Bone marrow (tissue), 2 donors: ENCODE measurements around the gene TUBGCP2.

Experiments used
- DNase-seq, 2 donors: peaks; one replicate each; lab custom pipeline; 2025; lab: John Stamatoyannopoulos, UW

The TUBGCP2 gene

GRCh38 chr10:133299738-133300137 lies 8.9 kb downstream of the TUBGCP2 start:
- no peak for DNase-seq

- DNase-seq, result no peak
Measured at GRCh38 chr10:133299224-133299623, 9.4 kb downstream of the TUBGCP2 start.

- no peak for DNase-seq
Measured at GRCh38 chr10:133298466-133298865, 10.2 kb downstream of the TUBGCP2 start.

GRCh38 chr10:133297504-133297903 lies 11.2 kb downstream of the TUBGCP2 start:
- DNase-seq, result no peak

- DNase-seq, result no peak
Measured at GRCh38 chr10:133295426-133296320, 13.0 kb downstream of the TUBGCP2 start.

GRCh38 chr10:133294189-133294588 lies 14.5 kb downstream of the TUBGCP2 start:
- no peak for DNase-seq

- no peak for DNase-seq
Measured at GRCh38 chr10:133293810-133294119, 14.9 kb downstream of the TUBGCP2 start.

- peak; percentile 47 to 88 for DNase-seq
Measured at GRCh38 chr10:133292919-133293809, 15.5 kb downstream of the TUBGCP2 start.

GRCh38 chr10:133289761-133290160 lies 18.9 kb downstream of the TUBGCP2 start:
- no peak for DNase-seq

- no peak for DNase-seq
Measured at GRCh38 chr10:133287832-133288500, 20.7 kb downstream of the TUBGCP2 start.

- no peak for DNase-seq
Measured at GRCh38 chr10:133286366-133286765, 22.3 kb downstream of the TUBGCP2 start.

- no peak for DNase-seq
Measured at GRCh38 chr10:133285217-133285616, 23.5 kb downstream of the TUBGCP2 start.

GRCh38 chr10:133283931-133284330 lies 24.7 kb downstream of the TUBGCP2 start:
- DNase-seq, result no peak

GRCh38 chr10:133282846-133283390 lies 25.8 kb downstream of the TUBGCP2 start:
- DNase-seq, result no peak

- no peak for DNase-seq
Measured at GRCh38 chr10:133281628-133282372, 26.9 kb downstream of the TUBGCP2 start.

GRCh38 chr10:133281084-133281483 lies 27.6 kb downstream of the TUBGCP2 start:
- DNase-seq, result no peak

GRCh38 chr10:133280391-133281059 lies 28.1 kb downstream of the TUBGCP2 start:
- DNase-seq, result no peak

- DNase-seq, result peak in 1 of 2 donors; percentile 7
Measured at GRCh38 chr10:133279326-133280226, 29.1 kb downstream of the TUBGCP2 start.

- DNase-seq, result peak; percentile 71 to 92
Measured at GRCh38 chr10:133278577-133279265, 30.0 kb downstream of the TUBGCP2 start.
